Calu3 (cell line): ENCODE data around the gene STX2. TPM values are rescaled to one million over a fixed set of nuclear protein-coding genes. Genes with fewer than 3 reads are reported as not detected.
"Not testable (repeated sequence)": the region's sequence is repeated elsewhere in the genome, so short reads cannot be mapped to it uniquely, and the experiment has no call there.

Experiments used
- BruUV-seq: library from RNA; stranded (reverse); fragments of 400-500 nt; replicated peaks from 2 replicates; lab custom pipeline; 2021; lab: Mats Ljungman, UMichigan
- CTCF ChIA-PET: fragments of 300-600 bp; sonication (Branson Sonifier 250); formaldehyde crosslinking; loops from one replicate; lab custom pipeline; 2022; ENCODE audit warnings: antibody characterized with exemption; lab: Charles Lee
- DNase-seq: peaks from one replicate; pipeline ENCODE4 v3.0.0; 2022
- H3K27ac Mint-ChIP-seq: one replicate; pipeline ENCODE4 v1.8.0; 2022; ENCODE audit warnings: mixed read lengths; ENCODE audit not compliant: unreplicated experiment
- H3K27me3 Mint-ChIP-seq: one replicate; pipeline ENCODE4 v1.8.0; 2022; ENCODE audit warnings: mixed read lengths; ENCODE audit not compliant: unreplicated experiment
- H3K36me3 Mint-ChIP-seq: one replicate; pipeline ENCODE4 v1.8.0; 2022; ENCODE audit warnings: mild to moderate bottlenecking, moderate library complexity, mixed read lengths; ENCODE audit not compliant: insufficient read depth, unreplicated experiment
- H3K4me1 Mint-ChIP-seq: one replicate; pipeline ENCODE4 v1.8.0; 2022; ENCODE audit warnings: mild to moderate bottlenecking, low read depth, mixed read lengths; ENCODE audit not compliant: unreplicated experiment
- H3K4me3 Mint-ChIP-seq: one replicate; pipeline ENCODE4 v1.8.0; 2022; ENCODE audit warnings: mild to moderate bottlenecking, low read depth, moderate library complexity, mixed read lengths; ENCODE audit not compliant: unreplicated experiment
- H3K9me3 Mint-ChIP-seq: one replicate; pipeline ENCODE4 v1.8.0; 2022; ENCODE audit warnings: low read depth, mixed read lengths; ENCODE audit not compliant: unreplicated experiment
- intact Hi-C: fragments of 100-400 bp; cut with micrococcal nuclease; formaldehyde crosslinking; loops from one replicate; pipeline ENCODE4 v1.10.0; 2022; ENCODE audit not compliant: unreplicated experiment
- total RNA-seq: library from RNA; stranded (reverse); gene quantifications from 2 replicates; pipeline ENCODE4 v1.2.3, GENCODE V29; 2022
- TF ChIP-seq, protein P1 (sequence below): fragments of 200-600 bp; IDR thresholded peaks from one replicate; pipeline ENCODE4 v1.8.0; 2022; ENCODE audit warnings: antibody characterized with exemption; ENCODE audit not compliant: unreplicated experiment

STX2 gene
- total RNA-seq, 1 experiment from 2014 or later = 26.7 TPM

DNA sequence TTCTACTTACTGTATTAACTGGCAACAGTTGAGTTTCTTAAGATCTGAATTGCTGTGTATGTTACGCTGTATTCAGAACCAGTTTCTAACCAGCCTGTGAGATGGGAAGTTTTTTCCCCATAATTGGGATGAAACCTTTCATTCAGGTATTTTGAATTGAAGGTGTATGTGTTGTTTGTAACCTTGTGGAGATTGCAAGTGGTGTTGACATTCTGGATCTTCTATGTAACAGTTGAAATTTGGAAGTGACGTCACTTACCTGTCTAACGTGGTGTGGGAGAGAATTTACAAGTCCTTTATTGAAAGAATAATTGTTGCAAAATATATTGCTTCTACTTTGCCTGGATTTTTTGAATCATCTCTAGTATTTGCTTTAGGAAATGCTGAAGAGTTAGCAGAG is 38.3 kb upstream of the STX2 start:
- DNase-seq = no peak
- peaks cover 14% of the 10 kb centered on the region for H3K27me3 Mint-ChIP-seq
- H3K36me3 Mint-ChIP-seq = peaks cover 67% of the 10 kb centered on the region
- H3K27ac Mint-ChIP-seq = peak overlapping the region; percentile 62
- no peak overlapping the region for H3K4me3 Mint-ChIP-seq
- BruUV-seq = no TSS peak
- CTCF ChIA-PET = no interaction called here
- H3K9me3 Mint-ChIP-seq = no peaks in the 10 kb centered on the region
- TF ChIP-seq, protein P1, sequence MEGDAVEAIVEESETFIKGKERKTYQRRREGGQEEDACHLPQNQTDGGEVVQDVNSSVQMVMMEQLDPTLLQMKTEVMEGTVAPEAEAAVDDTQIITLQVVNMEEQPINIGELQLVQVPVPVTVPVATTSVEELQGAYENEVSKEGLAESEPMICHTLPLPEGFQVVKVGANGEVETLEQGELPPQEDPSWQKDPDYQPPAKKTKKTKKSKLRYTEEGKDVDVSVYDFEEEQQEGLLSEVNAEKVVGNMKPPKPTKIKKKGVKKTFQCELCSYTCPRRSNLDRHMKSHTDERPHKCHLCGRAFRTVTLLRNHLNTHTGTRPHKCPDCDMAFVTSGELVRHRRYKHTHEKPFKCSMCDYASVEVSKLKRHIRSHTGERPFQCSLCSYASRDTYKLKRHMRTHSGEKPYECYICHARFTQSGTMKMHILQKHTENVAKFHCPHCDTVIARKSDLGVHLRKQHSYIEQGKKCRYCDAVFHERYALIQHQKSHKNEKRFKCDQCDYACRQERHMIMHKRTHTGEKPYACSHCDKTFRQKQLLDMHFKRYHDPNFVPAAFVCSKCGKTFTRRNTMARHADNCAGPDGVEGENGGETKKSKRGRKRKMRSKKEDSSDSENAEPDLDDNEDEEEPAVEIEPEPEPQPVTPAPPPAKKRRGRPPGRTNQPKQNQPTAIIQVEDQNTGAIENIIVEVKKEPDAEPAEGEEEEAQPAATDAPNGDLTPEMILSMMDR = no peak
- intact Hi-C loops = loop anchor here (10.0 kb wide), 1 partner anchor 1663 kb away; no protein-coding TSS in a partner anchor
- H3K4me1 Mint-ChIP-seq = peaks cover 51% of the 10 kb centered on the region

DNA sequence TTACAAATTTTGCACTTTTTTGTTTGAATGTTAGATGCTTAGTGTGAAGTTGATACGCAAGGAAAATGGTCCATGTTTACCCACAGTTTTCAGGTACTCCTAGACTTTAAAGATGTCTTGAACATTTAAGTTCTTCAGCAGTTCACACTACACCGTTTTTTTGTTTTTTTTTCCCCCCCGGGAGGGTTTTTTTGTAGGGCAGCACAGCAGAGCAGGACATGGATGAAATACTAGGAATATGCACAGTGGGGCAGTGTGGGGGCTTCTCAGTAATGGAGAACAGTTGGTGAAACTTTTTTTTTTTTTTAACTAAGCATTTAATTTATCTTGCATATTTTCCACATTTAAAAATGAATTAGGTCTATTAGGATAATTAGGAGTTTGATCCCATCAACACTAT is 37.7 kb upstream of the STX2 start:
- Mint-ChIP-seq H3K4me3 (no peak overlapping the region), H3K36me3 (peaks cover 72% of the 10 kb centered on the region)
- intact Hi-C loops = loop anchor here (10.0 kb wide), 1 partner anchor 1662 kb away; no protein-coding TSS in a partner anchor

DNA sequence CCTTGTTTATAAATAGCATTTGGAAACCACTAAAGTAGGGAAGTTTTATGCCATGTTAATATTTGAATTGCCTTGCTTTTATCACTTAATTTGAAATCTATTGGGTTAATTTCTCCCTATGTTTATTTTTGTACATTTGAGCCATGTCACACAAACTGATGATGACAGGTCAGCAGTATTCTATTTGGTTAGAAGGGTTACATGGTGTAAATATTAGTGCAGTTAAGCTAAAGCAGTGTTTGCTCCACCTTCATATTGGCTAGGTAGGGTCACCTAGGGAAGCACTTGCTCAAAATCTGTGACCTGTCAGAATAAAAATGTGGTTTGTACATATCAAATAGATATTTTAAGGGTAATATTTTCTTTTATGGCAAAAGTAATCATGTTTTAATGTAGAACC is 37.2 kb upstream of the STX2 start:
- H3K4me3 Mint-ChIP-seq = no peak overlapping the region
- BruUV-seq = no TSS peak
- no peaks in the 10 kb centered on the region for H3K9me3 Mint-ChIP-seq
- TF ChIP-seq, protein P1 = no peak
- DNase-seq = no peak
- peaks cover 49% of the 10 kb centered on the region for H3K4me1 Mint-ChIP-seq
- H3K27ac Mint-ChIP-seq = no peak overlapping the region
- intact Hi-C loops = loop anchor here (10.0 kb wide), 1 partner anchor 1661 kb away; no protein-coding TSS in a partner anchor
- CTCF ChIA-PET = no interaction called here
- peaks cover 10% of the 10 kb centered on the region for H3K27me3 Mint-ChIP-seq
- H3K36me3 Mint-ChIP-seq = peaks cover 77% of the 10 kb centered on the region

More for the DNA sequence above, 37.7 kb upstream of the STX2 start:
- Mint-ChIP-seq H3K27ac (peak overlapping the region; percentile 62), H3K9me3 (no peaks in the 10 kb centered on the region), H3K4me1 (peaks cover 51% of the 10 kb centered on the region), H3K27me3 (peaks cover 14% of the 10 kb centered on the region)
- BruUV-seq = no TSS peak
- no peak for DNase-seq
- TF ChIP-seq, protein P1 = no peak
- CTCF ChIA-PET = no interaction called here

DNA sequence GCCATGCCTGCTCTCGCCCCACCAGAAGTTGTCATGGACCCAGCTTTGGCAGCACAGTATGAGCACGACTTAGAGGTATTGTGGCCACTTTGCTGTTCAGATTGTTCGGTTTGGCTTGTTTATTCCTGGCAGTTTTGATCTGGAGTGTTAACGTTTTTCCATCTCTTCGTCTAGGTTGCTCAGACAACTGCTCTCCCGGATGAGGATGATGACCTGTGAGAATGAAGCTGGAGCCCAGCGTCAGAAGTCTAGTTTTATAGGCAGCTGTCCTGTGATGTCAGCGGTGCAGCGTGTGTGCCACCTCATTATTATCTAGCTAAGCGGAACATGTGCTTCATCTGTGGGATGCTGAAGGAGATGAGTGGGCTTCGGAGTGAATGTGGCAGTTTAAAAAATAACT is 36.7 kb upstream of the STX2 start:
- CTCF ChIA-PET, H3K9me3 Mint-ChIP-seq, H3K27me3 Mint-ChIP-seq, H3K27ac Mint-ChIP-seq, DNase-seq, H3K4me3 Mint-ChIP-seq: not testable (repeated sequence)
- intact Hi-C loops = loop anchor here (10.0 kb wide), 1 partner anchor 1661 kb away; no protein-coding TSS in a partner anchor
- Mint-ChIP-seq H3K4me1 (peaks cover 48% of the 10 kb centered on the region), H3K36me3 (peaks cover 83% of the 10 kb centered on the region)
- BruUV-seq = TSS peak; percentile 3

DNA sequence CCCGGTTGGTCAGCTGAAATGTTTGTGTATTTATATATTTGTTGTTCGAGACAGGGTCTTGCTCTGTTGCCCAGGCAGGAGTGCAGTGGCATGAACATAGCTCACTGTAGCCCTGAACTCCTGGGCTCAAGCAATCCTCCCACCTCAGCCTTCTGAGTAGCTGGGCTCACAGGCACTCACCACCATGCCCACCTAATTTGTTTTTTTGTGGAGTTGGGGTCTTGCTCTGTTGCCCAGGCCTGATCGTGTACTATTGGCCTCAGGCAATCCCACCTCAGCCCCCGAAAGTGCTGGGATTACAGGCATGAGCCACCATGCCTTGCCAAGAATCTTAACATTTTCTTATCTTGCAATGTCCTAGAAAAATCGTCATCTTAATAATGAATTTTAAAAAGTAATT is 36.1 kb upstream of the STX2 start:
- no peaks in the 10 kb centered on the region for H3K27me3 Mint-ChIP-seq
- H3K27ac Mint-ChIP-seq = no peak overlapping the region
- intact Hi-C loops = loop anchor here (10.0 kb wide), 1 partner anchor 1660 kb away; no protein-coding TSS in a partner anchor
- TF ChIP-seq, protein P1 = no peak
- peaks cover 86% of the 10 kb centered on the region for H3K36me3 Mint-ChIP-seq
- peak overlapping the region; percentile 93 for H3K4me3 Mint-ChIP-seq
- CTCF ChIA-PET = no interaction called here
- no peaks in the 10 kb centered on the region for H3K9me3 Mint-ChIP-seq
- no peak for DNase-seq
- peaks cover 51% of the 10 kb centered on the region for H3K4me1 Mint-ChIP-seq
- BruUV-seq = no TSS peak
